NCI-H510A treated with DMSO at 0.1 percent for 48 hours (cell line): Measurements from ENCODE around the gene BPTF.
"Not testable (repeated sequence)": the region's sequence is repeated elsewhere in the genome, so short reads cannot be mapped to it uniquely, and the experiment has no call there.

Source experiments
- DNase-seq: peaks from one replicate; lab custom pipeline; 2025; lab: John Stamatoyannopoulos, UW

BPTF gene

DNA sequence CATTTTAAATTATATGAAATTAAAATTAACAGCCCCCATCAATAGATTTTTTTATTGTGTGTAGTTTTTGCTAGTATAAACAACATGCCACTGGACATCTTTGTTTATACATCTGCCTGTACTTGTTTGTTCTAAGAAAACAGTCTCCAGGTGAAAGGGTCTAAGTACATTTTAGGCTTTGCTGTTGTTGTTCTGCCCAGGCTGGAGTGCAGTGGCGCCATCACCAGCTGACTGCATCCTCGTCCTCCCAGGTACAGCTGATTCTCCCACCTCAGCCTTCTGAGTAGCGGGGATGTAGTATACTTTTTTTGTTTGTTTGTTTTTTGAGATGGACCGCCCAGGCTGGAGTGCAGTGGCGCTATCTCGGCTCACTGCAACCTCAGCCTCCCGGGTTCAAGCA, 145.5 kb downstream of the BPTF start:
- DNase-seq: peak; percentile 29

DNA sequence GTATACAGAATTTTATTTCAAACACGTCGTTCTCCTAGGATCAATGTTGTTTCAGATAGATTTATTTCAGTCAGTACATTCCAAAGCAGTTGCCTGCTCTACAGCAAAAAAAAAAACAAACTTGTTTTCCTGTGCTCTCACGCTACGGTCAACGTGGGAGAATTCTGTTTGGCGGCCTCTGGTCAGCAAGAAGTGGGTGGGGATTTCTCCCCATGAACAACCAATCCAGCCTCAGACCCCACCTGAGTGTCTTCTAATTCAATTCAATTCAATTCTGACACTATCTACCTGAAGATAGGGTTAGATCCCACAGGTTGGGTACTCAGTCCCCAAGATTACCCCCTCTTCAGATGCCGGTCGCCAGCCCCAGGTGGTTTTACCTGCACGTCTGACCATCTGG, 148.9 kb downstream of the BPTF start:
- no peak for DNase-seq

DNA sequence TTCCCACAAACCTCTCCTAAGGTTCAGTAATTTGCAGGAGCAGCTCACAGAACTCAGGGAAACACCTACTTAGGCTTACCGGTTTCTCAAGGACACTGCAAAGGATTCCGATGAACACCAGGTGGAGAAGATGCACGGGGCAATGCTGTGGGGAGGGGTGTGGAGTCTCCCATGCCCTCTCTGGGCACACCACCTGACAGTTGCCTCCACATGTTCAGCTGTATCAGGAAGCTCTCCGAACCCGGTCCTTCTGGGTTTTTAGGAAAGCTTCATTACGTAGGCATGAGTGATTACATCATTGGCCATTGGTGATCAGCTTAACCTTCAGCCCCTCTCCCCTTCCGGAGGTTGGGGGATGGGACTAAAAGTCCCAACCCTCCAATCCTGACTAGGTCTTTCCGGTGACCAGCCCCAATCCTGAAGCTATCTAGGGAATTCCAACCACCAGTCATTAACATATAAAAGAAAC, 149.3 kb downstream of the BPTF start:
- DNase-seq: no peak

DNA sequence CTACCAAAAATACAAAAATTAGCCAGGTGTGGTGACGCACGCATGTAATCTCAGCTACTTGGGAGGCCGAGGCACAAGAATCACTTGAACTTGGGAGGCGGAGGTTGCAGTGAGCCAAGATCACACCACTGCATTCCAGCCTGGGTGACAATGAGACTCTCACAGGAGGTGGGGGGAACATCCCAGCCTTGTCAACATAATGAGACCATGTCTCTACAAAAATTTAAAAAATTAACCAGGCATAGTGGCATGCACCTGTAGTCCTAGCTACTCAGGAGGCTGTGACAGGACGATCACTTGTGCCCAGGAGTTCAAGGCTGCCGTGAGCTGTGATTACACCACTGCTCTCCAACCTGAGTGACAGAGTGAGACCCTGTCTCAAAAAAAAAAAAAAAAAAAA, 151.0 kb downstream of the BPTF start:
- not testable (repeated sequence) for DNase-seq

DNA sequence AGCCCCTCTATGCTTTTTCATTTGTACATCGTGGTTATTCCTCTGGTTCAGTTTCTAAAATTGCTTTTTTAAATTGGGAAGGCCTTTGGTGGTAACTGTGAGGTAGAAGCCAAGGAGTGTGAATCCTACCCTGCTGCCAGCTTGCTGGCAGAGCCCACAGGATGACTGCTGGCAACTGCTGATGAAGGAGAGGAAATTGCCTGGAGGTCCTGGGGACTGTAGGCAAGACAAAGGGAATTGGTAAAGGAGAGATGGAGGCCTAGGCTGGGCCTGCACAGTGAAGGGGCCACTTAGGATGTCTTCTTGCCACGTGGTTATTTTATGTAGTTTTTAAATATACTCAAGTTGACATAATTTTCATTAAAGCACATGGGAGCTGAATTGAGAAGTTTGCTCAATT, 155.2 kb downstream of the BPTF start:
- DNase-seq: no peak

DNA sequence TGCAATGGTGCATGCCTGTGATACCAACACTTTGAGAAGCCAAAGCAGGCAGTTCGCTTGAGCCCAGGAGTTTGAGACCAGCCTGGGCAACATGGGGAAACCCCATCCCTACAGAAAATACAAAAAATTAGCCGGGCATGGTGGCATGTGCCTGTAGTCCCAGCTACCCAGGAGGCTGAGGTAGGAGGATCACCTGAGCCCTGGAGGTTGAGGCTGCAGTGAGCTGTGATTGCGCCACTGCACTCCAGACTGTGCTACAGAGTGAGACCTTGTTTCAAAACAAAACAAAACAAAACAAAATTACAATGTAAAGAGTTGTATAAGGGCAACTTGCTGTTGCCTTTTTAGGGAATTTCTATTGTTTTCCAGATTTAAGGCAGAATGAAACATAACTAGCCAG, 155.6 kb downstream of the BPTF start:
- not testable (repeated sequence) for DNase-seq

DNA sequence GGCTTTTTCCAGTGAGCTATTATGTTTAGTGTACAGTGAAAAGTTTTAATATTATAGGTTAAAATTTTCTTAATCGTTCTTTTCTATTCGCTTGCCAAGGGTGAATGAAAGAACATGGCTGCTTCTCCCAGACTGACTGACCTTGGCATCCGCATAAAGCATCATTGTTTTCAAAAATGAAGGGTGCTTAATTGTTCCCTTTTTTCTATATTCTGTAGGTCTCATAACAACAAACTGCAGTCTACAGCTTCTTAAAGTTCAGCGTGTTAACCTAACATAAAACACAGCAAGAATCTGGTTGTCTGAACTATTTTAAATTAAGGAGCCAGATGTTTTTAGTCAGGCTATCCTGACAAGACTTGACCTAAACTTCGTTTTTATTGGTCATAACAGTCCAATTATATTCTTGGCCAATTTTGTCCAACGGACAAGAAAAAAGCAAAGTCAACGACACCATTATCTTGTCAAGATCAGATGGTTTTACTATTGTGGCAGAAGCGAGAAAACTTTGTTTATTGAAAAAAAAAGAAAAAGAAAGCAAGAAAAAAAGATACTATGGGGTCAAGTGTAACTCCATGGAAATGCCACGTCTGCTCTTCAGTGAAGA, 156.8 kb downstream of the BPTF start:
- DNase-seq: no peak

DNA sequence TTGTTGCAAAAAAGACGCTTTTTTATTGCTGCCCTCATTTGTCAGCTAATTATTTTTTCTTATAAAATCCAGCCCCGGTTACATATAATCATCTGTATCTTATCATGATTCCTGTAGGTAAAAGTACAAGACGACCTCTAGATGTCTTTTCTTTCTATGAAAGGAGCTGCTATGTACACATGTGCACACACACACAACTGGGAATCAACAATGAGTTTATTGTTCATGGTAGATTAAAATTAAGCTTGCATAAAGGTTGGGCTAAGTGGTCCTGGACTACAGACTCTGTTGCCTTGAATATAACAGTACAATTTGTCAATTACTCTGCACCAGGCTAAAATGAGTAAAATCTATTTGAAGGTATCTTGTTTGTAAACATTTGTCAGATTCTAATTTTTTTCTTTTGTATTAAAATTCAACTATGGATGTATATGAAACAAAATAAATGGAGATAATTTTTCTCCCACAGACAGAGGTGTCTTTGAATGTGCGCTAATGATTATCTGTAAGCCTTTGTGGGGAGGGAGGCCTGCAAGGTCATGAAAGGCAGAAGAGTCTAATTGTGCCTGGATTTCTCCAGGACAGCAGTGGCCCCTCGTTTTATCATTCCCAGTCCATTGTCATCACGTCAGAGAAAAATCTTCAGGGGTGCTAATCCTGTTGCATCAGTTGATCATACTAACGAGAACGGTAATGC, 157.5 kb downstream of the BPTF start:
- no peak for DNase-seq

DNA sequence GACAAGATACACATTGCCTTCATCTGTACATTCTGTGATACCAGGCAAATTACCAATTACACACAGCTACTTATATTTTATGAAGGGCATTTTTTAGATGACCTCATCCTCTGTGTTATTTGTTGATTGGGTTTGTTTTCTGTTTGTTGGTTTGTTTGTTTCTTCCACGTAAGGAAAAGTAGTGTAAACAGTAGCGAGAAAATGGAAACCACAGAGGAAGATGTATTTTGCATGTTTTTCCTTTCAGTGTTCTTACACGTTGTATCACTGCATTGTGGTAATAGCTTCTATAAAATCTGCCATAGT, 158.0 kb downstream of the BPTF start:
- DNase-seq: no peak

DNA sequence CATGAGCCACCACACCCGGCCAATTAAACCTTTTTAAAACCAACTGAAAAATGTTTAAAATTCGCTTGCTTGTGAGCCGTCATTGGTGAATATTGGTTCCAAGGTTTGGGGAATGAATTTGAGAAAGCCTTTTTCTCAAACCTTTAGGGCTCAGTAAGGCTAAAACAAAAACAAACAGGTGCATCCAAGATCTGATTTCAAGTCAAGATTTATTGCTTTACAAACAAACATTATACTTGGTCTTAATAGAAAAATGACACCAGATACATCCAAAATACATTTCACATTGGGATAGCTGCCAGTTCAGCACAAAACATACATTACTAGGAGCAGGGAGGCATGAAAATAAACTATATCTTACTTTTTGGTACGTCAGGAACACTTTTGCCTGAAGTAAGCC, 165.6 kb downstream of the BPTF start:
- DNase-seq: no peak

DNA sequence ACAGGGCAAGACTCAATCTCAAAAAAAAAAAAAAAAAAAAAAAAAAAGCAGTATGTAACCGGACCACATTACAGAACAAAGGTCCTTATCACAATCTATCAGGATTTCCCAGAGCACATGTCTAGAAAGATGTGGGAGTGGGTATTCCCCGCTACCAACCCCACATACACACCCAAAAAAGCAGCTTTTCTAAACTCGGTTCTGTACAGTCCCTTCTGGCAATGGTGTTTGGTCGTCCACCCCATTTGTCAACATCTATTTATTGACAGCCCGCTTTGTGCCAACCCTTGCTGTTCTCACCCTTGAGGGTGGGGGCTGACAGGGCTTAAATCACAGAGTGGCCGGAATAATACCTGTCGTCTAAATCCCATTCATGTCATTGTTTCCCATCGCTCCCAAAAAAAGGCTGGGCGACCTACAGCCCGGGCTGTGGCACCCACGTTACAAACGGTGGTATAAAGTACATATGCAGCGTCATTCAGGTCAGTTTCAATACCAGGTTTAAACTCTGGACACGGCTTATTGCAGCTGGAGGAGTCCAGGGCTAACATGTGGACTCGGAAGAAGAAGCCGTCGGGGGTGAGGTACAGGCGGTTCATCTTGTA, 167.3 kb downstream of the BPTF start:
- no peak for DNase-seq

DNA sequence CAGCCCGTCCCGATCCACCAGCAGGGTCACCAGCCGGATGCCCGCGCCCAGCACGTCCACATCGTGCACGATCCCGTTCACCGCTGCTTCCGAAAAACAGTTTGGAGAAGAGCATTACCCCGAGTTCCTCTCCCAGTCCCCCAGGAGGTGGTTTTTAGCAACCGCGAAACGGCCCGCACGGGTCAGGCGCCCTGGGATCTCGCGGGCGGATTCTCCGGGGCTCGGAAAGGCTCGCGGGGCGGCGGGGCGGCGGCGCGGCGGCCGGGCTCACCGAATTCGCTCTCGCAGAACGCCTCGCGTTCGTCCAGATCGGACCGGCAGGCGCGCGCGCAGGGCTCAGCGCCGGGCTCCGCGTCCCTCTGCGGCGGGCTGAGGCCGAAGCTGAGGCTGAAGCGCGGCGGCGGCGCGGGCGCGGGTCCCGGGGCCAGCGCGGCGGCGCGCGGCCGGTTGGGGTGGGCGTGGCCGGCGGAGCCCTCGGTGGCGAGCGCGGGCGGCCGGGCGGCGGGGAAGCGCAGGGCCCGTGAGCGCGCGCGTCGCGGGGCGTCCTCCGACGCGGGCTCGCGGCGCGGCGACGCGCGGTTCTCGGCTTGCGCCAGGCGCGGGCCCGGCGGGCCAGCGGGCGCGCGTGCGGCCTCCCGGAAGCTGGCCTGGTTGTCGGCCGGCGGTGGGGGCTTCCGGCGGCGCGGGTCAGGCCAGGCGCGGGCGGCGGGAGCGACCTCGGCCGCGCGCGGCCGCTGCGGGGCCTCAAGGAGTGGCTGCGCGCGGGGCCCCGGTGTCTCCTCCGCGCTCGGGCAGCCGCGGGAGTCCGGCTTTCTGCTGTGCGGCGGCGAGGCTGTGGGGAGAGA, 168.1 kb downstream of the BPTF start:
- DNase-seq: peak; percentile 75

DNA sequence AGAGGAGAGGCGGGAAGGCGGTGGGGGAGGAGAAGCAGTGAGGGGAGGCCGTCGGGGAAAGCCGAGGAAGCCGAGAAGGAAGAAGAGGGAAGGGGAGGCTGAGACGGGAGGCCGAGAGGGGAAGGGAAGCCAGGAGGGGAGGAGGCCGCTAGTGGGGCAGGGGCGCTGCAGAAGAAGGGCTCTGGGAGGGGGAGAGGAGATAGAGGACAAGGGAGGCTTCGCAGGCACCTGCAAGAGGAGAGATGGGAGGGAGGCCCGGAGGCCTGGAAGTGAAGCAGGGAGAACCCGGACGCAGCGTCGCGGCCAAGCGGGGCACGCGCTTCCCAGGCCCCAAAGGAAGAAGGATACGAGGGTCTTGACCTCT, 168.7 kb downstream of the BPTF start:
- peak; percentile 84 for DNase-seq

DNA sequence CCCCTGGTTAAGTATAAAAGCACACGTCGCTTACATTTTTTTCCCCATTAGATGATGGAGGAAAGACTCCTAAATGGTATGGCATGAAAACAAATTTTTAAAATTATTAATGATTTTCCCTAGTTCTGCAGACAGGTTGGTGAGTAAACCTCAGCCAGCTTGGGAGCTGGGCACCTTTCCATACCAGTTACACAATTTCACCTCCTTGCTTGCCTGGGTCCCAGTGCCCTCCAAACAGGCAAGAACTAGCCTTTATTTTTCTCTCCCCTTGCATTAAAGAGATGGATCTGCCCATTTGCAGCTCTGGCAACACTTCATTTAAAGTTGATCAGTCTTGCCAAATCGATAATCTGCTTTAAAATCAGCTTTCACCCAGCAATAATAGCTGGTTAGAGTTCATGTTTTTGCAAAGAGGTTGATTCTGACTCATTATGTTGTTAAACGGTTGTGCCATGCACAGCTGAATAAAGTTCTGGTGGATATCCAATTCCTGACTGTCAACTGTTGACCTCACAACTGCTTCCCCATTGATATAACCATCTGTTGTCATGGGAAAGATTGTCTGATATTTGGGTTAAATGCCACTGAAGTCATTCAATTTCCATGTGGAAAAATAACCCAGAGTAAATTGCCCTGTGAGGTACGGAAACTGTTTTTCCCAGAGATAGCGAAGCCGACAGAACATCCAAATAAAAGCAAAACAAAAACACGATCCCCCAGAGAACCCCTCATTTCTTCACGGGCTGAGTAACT, 169.7 kb downstream of the BPTF start:
- no peak for DNase-seq

DNA sequence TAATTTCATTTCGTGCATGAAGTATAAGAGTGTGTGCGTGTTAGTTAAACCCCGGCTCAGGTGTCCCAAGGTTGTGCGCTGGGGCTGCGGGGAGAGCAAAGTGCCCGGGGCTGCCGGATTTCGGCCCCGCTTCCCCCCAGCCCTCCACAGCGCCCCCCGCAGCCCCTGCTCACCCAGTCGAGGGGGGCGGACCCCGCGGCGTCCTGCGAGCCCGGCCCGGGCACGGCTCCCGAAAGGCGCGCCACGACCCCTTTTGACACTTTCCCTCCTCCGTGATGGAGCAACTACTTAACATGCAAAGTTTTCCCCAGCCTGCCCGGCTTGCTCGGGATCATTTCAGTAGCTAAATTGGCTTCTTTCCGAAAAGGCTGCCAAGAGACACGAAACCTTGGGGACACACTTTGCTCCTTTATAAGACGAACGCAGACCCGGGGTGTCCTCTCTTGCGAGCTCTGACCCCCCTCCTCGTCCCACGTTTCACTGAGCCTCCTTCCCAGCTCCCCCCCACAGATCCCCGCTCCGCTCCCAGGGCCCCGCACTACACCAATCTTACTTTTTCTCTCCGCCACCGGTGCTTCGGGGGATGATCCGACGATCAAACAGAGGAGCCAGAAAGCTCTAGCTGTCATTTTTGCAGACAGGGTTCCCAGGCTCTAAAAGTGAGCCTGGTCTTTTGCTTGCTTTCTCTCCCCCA, 170.4 kb downstream of the BPTF start:
- peak; percentile 42 for DNase-seq

DNA sequence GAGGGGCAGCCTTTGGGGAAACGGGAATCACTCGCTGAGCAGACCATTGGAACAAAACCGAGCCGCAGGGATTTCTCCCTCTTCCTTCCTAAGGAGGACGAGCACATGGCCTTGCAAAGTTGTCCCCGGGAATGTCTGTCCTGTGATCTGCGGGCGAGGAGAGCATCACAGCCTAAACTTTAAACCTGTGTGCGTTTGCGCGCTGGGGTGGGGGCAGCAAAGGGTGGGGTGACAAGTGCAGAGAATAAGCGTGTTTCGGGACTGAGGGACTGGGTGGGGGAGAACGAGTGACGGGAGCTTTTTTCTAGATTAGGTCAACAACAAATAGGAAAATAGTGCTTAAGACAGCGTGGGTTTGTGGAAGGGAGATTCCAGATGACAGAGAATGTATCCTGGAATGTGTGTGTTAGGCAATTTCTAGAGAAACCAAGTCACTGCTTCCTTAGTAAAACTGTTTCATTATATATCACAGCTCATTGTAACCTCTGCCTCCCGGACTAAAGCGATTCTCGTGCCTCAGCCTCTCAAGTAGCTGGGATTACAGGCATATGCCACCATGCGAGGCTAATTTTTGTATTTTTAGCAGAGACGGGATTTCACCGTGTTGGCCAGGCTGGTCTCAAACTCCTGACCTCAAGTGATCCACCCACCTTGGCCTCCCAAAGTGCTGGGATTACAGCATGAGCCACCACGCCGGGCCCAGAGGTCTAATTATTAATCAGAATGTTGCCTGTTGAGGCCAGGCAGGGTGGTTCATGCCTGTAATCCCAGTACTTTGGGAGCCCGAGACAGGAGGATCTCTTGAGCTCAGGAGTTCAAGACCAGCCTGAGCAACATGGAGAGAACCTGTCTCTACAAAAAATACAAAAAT, 171.2 kb downstream of the BPTF start, which contains the start of gene C17orf58:
Gene C17orf58 (minus strand): TSS at position 169 of the 871 bp plus-strand sequence. CDS start 271 bp downstream, outside the sequence.
- DNase-seq: not testable (repeated sequence)

DNA sequence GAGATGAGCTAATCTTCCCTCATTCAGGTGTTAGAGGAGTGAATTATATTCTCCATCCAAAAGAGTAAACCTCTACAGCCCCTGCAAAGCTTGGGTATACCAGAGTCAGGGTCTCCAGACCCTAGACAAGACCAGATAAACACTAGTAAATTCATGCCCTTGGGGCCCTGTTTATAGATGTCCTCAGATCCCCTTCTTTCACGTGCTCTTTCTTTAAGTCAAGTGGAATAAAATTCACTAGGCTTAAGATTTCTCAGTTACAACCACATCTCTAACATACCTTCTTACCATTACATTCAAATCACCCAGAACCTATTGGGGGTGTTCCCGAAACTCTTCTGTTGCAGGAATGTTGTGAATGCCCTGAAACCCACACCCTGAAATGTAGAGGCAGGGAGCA, 173.2 kb downstream of the BPTF start:
- DNase-seq: no peak

DNA sequence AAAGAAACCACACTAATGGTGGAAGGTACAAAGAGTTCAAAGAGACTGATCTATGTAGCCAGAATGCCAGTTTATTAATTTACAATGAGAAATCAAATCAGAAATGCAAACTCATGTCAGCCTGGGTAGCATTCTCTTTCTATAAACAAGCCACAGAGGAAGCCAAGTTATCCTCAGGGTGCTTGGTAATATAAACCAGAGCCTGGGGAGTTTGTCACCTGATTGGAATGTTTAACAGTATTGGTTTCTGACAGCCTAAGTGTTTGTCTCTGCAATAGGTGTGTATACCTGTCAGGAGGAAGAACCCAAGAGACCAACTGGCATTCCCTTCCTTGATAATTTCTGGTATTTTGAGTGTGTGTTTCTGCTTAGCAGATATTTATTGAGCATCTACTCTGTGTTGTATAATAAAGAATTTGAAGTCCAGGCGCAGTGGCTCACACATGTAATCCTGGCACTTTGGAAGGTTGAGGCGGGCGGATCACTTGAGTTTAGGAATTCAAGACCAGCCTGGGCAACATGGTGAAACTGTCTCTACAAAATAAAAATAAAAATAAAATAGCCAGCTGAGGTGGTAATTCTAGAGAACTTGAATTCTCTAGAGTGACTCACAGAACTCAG, 174.1 kb downstream of the BPTF start:
- peak; percentile 34 for DNase-seq

DNA sequence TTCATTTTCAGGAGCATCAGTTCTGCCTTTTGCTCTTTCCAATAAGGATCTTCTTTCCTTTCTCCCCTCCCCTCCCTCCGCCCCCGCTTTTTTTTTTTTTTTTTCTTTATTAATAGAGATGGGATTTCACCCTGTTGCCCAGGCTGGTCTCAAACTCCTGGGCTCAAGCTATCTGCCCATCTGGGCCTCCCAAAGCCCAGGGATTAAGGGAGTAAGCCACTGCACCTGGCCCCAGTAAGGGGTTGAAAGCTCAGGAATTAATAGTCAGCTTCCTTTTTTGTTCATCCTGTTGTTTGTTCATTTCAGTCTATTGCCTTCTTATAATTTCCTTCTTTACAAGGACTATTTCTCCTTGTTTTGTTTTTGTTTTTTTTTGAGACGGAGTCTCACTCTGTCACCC, 178.9 kb downstream of the BPTF start:
- DNase-seq: no peak

DNA sequence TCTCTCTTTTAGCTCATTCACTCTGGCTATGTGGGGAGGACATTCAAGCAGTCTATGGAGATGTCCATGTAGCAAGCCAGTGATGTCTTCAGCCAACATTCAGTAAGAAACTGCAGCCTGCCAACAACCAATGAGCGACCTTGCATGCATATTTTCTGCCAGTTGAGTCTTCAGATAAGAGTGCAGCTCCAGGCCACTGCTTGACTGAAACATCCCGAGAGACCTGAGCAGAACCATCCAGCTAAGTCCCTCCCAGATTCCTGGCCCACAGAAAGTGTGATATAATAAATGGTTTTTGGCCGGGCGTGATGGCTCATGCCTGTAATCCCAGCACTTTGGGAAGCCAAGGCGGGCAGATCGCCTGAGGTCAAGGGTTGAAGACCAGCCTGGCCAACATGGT, 181.5 kb downstream of the BPTF start:
- DNase-seq: no peak
